ENCODE measurements around the gene CD2. TPM values are rescaled to one million over a fixed set of nuclear protein-coding genes. Genes with fewer than 3 reads are reported as not detected.

The CD2 gene
- total and polyA plus RNA-seq, 2 donors (not counting 3 experiments of a cell fraction or from before 2014, with no cell fraction given) = not detected

GRCh38 chr1:116711263-116711840, 42.9 kb upstream of the CD2 start:
- no peaks in the 10 kb centered on the region for H3K4me1 ChIP-seq (ENCODE audit: control insufficient read depth, extremely low read depth, insufficient read depth, low read length)
- ChIA-PET CTCF (no interaction called here), POLR2A (no interaction called here)
- no peak overlapping the region for H3K9ac ChIP-seq (replicated peaks; ENCODE audit: extremely low read depth, insufficient read depth, low read length)
- intact Hi-C loops (cut with micrococcal nuclease) (no loop called here), dilution Hi-C loops (cut with MboI; ENCODE audit: extremely low pct_ligation_motif_present, low sequenced_read_pairs) (no loop called here)
- no peaks in the 10 kb centered on the region for H3K79me2 ChIP-seq (ENCODE audit: control insufficient read depth, insufficient read depth, low read length)
- no peak overlapping the region for H3K4me3 ChIP-seq (replicated peaks in 1 of 3; ENCODE audit: insufficient read depth in 1 of 3, low read depth in 1 of 3, low read length in 3 of 3)
- H3K4me2 ChIP-seq (ENCODE audit: insufficient read depth, low read length) = no peak overlapping the region
- H3K27ac ChIP-seq (ENCODE audit: insufficient read depth, low read depth, low read length) = no peak overlapping the region
- H3K9me1 ChIP-seq (replicated peaks; ENCODE audit: control insufficient read depth, extremely low read depth, insufficient read depth, low read length) = no peaks in the 10 kb centered on the region
- TF ChIP-seq MYC (IDR thresholded peaks at IDR 0.05; ENCODE audit: low read depth, low read length) (no peak), GATA2 (IDR thresholded peaks at IDR 0.05; ENCODE audit: insufficient read depth, insufficient read length, low read depth, low read length) (no peak), FOS (IDR thresholded peaks at IDR 0.05; ENCODE audit: borderline replicate concordance, insufficient read depth, low read length) (no peak), POLR2A (IDR thresholded peaks at IDR 0.05; ENCODE audit: low read depth, low read length) (no peak), JUN (IDR thresholded peaks at IDR 0.05; ENCODE audit: borderline replicate concordance, insufficient read depth, insufficient read length, low read depth) (no peak)
- FAIRE-seq (no peak), DNase-seq (ENCODE audit: low read depth, low spot score) (no peak)
- H3K36me3 ChIP-seq (ENCODE audit: control insufficient read depth in 2 of 2, extremely low read depth in 1 of 2, insufficient read depth in 2 of 2, low read length in 2 of 2) = no peaks in the 10 kb centered on the region
- H4K20me1 ChIP-seq (replicated peaks; ENCODE audit: control insufficient read depth, extremely low read depth, insufficient read depth, low read length) = no peaks in the 10 kb centered on the region
- H3K27me3 ChIP-seq (ENCODE audit: control insufficient read depth in 2 of 2, insufficient read depth in 2 of 2, low read length in 2 of 2) = no peaks in the 10 kb centered on the region
- no TSS peak for BruUV-seq (replicated peaks)
- H2AFZ ChIP-seq (ENCODE audit: low read depth, low read length) = no peak overlapping the region
- H3K9me3 ChIP-seq (replicated peaks; ENCODE audit: control insufficient read depth, insufficient read depth, low read length) = no peaks in the 10 kb centered on the region

- intact Hi-C loops (cut with micrococcal nuclease) = no loop called here
- no peak for DNase-seq (ENCODE audit: low read depth, low spot score)
- H3K9me1 ChIP-seq (replicated peaks; ENCODE audit: control insufficient read depth, extremely low read depth, insufficient read depth, low read length) = no peaks in the 10 kb centered on the region
Measured at GRCh38 chr1:116712510-116712909, 41.7 kb upstream of the CD2 start.

More at GRCh38 chr1:116712510-116712909, 41.7 kb upstream of the CD2 start:
- Histone ChIP-seq H3K9me3 (replicated peaks; ENCODE audit: control insufficient read depth, insufficient read depth, low read length) (no peaks in the 10 kb centered on the region), H3K36me3 (ENCODE audit: control insufficient read depth in 2 of 2, extremely low read depth in 1 of 2, insufficient read depth in 2 of 2, low read length in 2 of 2) (no peaks in the 10 kb centered on the region), H3K79me2 (ENCODE audit: control insufficient read depth, insufficient read depth, low read length) (no peaks in the 10 kb centered on the region), H3K9ac (replicated peaks; ENCODE audit: extremely low read depth, insufficient read depth, low read length) (no peak overlapping the region), H3K27ac (ENCODE audit: insufficient read depth, low read depth, low read length) (no peak overlapping the region), H3K4me1 (ENCODE audit: control insufficient read depth, extremely low read depth, insufficient read depth, low read length) (no peaks in the 10 kb centered on the region), H4K20me1 (replicated peaks; ENCODE audit: control insufficient read depth, extremely low read depth, insufficient read depth, low read length) (no peaks in the 10 kb centered on the region), H3K27me3 (ENCODE audit: control insufficient read depth in 2 of 2, insufficient read depth in 2 of 2, low read length in 2 of 2) (no peaks in the 10 kb centered on the region), H3K4me2 (ENCODE audit: insufficient read depth, low read length) (no peak overlapping the region), H3K4me3 (replicated peaks in 1 of 3; ENCODE audit: insufficient read depth in 1 of 3, low read depth in 1 of 3, low read length in 3 of 3) (no peak overlapping the region), H2AFZ (ENCODE audit: low read depth, low read length) (no peak overlapping the region)
- CTCF ChIA-PET = no interaction called here
- dilution Hi-C loops (cut with MboI; ENCODE audit: extremely low pct_ligation_motif_present, low sequenced_read_pairs) = no loop called here
- BruUV-seq (replicated peaks) = no TSS peak
- POLR2A ChIA-PET = no interaction called here
- FAIRE-seq = no peak
- TF ChIP-seq MAX (IDR thresholded peaks at IDR 0.05; ENCODE audit: insufficient read depth, insufficient read length) = no peak
